GM18526 (cell line): ENCODE measurements around the gene RARB.

Experiments
- POLR2A ChIP-seq: IDR thresholded peaks from 3 replicates; pipeline ENCODE4 v1.6.1; 2011; ENCODE audit not compliant: insufficient read length; ENCODE audit errors: extremely low read depth

The RARB gene

DNA sequence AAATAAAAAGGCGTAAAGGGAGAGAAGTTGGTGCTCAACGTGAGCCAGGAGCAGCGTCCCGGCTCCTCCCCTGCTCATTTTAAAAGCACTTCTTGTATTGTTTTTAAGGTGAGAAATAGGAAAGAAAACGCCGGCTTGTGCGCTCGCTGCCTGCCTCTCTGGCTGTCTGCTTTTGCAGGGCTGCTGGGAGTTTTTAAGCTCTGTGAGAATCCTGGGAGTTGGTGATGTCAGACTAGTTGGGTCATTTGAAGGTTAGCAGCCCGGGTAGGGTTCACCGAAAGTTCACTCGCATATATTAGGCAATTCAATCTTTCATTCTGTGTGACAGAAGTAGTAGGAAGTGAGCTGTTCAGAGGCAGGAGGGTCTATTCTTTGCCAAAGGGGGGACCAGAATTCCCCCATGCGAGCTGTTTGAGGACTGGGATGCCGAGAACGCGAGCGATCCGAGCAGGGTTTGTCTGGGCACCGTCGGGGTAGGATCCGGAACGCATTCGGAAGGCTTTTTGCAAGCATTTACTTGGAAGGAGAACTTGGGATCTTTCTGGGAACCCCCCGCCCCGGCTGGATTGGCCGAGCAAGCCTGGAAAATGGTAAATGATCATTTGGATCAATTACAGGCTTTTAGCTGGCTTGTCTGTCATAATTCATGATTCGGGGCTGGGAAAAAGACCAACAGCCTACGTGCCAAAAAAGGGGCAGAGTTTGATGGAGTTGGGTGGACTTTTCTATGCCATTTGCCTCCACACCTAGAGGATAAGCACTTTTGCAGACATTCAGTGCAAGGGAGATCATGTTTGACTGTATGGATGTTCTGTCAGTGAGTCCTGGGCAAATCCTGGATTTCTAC is at the start of gene RARB:
Gene RARB, plus strand, starts transcription at position 322 of the 847 bp plus-strand sequence. Its CDS starts 469 bp downstream, at position 791.
- TF ChIP-seq POLR2A: no peak

DNA sequence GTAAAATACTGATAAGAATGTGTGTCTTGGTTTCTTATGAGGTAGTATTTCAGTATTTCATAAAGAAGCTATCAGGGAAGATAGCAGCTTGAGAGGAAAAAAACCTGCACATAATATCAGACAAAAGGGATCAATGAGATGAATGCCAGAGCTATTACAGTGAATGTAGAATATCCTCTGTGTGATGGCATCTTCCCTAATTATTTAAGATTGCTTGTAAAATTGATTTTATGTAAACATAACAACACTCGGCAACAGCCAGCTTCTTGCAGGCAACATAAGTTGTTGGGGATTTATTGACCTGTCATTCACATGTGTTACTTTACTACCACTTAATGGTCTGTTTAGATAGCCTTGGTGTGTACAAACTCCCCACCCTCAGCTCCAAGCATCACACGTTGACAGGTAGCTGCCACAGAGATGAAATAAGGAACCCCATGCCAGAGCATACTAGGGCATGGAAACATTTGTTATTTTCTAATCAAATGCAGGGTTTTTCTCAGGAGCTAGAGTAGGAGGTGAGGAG is 49.2 kb upstream of the RARB start:
- no peak for TF ChIP-seq POLR2A

DNA sequence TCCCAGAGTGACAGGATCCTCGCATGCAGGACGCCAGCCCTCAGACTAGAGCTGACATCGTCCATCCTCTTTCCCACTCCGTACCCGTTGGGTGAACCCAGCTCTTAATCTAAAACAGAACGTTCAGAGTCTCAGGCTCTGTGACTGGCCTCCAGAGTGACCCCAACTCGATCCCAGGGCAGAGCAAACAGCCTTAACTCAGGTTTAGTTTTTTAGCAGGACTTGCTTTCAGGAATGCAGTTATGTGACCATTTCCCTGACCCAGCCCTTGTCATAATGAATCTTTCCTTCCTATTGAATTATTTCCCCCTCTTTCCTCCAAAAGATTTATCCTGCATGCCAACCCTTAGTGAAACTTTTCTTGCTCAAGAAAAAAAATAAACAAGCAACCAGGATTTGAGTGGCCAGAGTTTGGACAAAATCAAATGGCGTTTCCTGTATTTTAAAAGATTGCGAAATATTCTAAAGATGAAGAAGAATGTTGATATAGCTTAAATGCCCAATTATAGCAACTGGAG is 47.8 kb upstream of the RARB start:
- no peak for TF ChIP-seq POLR2A

DNA sequence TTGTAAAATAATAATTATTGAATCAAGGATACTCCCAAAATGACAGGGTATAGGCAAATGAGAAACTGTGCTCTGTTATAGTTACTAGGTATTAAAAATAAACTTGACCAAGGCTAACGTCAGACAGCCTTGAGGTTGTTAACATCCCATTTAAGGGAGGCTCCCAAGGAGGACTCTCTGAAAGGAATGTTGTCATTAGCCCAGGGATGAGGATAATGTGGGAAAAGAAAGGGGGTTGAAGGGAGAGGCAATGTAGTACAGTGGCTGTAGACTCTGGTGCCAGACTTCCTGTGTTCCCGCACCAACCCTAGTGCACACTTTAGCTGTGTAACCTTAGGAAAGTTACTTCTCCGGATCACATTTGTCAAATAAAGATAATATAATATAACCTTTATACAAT is 47.0 kb upstream of the RARB start:
- no peak for TF ChIP-seq POLR2A

DNA sequence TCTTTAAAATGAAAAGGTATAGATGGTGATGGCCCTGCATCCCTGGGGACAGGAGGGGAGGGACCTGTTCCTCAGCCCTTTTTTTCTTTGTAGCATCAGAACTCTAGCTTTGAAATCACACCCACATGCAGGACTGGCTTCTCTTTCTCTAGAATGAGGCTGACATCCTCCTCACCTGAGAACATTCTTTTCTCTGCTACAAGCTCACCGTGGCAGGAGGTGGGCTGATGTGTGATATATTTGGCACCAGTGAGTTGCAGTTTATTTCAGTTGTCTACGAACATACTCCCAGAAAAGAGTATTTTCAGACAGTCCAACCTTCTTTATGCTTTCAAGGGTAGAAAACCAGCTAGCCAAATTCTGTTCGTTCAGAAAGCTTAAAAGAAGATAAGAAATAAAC is 43.6 kb upstream of the RARB start:
- TF ChIP-seq POLR2A: no peak

DNA sequence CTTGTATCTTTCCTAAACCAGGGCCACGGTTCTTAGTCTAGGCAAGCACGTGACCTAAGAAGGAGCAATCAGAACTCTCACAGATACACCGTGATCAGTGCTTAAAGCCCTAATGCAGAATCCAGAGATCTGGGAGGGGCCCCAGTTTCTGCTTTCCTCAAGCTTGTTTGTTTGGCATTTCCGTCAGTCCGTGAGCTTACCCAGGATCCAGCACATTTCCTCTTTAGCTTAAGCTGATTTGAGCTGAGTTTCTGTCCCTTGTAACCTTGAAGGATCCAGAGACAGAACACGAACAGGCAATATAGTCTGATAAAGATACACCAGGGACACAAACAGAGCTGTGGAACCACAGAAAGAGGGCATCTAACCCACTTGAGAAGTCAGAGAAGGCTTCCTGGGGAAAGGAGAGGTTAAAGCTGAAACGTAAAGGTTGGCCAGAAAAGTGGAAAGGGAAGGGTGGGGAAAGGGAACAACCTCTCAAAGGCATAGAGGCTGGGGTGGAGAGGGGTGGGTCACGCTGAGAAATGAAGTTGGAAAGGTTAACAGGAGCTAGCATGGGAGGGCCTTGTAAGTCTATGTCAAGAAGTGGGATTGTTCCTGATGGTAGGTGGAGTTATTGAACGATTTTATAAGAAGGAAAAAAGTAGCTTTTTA is 42.1 kb upstream of the RARB start:
- TF ChIP-seq POLR2A: no peak

DNA sequence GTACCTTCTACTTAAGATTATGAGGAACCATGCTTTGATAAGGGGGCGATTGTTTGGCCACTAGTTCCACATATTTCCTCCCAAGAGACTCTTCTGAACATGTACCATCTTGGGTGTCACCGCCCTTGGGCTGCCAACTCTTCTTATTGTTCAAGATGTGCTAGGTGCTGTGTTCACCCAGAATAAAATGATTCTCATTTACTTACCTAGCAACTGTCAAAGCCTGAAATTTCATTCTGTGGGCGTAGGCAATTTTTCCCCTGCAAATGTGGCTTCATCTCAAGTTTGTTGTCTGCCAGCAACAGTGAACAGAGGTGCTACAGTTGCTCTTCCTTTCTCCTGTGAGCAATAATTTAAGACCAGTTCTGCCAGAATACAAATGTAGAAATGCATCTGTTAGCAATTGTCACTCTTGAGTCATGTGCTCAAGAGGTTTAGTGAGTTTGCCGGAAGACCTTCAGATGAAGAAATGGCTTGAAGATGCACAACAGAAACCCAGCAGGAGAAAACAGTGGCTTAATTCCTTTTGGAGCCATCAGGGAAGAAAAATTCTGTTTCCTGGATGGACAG is 41.3 kb upstream of the RARB start:
- TF ChIP-seq POLR2A: no peak

DNA sequence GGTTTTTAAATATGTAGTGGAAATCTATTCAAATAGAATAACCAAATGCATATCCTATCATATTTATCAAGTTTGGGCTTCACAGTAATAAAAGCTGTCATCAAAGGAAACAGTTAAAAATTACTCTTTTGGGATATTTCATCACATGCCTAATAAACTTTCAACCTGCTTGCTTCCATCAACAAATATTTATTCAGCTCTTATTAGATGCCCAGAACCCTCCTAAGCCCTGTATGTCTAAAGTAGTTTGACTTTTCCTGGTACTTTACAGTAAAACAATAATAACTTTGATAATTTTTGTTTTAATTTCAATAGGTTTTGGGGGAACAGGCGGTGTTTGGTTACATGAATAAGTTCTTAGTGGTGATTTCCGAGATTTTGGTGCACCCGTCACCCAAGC is 37.5 kb upstream of the RARB start:
- no peak for TF ChIP-seq POLR2A

DNA sequence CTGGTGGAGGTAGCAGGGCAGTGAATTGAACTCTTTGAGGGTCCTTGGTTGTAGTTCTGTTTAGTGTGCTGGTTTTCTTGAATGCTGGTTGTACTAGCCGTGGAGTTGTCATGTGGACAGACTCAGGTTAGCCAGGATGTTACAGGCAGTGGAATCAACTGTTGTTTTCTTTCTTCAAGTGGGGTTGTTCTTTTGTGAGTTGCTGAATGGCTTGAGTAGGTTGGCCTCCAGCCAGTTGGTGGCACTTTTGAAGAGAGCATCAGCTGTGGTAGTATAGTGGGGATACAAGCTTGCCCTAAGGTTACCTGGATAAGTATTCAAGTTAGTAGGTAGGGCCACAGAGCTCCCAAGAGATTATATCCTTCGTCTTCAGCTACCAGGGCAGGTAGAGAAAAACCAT is 31.8 kb upstream of the RARB start:
- TF ChIP-seq POLR2A: no peak

DNA sequence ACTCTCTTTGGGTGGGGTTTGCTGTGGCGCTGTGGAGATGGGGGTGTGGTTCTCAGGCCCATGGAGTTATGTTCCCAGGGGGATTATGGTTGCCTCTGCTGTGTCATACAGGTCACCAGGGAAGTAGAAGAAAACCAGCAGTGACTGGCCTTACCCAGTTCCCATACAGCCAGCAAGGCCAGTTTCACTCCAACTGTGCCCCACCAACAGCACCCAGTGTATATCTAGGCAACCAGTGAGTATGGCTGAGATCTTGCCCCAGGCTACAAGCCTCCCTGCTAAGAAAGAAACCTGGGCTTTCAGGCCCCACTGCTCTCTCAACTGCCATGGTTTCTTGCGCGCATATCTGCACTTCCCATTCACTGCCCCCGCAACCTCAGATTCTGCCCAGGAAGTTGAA is 31.4 kb upstream of the RARB start:
- TF ChIP-seq POLR2A: no peak

DNA sequence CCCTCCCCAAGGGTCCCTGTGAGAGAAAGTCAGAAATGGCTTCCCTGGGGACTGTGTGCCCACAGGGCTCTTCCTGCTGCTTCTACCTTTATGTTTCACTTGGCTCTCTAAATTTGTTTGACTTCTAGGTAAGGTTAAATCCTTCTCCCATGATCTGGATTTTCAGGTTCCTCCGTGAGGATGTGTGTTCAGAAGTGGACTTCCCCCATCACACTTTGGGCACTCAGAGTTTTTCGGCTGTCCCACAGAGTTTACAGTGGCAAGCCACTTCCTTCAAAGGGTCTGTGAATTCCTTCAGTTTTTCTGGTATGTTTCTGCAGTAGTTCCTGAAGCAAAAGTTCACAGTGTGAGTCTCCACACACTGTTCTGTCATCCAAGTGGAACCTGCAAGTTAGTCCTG is 30.9 kb upstream of the RARB start:
- no peak for TF ChIP-seq POLR2A

DNA sequence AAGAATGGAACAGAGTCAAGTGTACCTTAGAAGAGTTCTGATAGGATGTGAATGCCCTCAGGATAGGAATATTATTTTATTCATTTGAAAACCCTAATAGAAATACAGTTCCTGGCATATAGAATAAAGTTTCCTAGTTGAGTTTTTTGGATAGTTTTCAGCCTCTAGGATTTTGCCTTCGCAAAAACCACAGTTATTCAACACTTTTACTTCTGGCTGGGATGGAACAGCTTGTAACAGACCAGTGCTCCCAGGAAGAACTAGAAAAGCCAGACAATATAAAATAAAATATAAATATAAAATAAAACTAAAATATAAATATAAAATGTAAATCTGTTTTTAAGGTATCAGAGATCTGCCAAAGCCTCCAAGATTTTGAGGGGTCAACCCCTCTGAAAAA is 27.5 kb upstream of the RARB start:
- no peak for TF ChIP-seq POLR2A

DNA sequence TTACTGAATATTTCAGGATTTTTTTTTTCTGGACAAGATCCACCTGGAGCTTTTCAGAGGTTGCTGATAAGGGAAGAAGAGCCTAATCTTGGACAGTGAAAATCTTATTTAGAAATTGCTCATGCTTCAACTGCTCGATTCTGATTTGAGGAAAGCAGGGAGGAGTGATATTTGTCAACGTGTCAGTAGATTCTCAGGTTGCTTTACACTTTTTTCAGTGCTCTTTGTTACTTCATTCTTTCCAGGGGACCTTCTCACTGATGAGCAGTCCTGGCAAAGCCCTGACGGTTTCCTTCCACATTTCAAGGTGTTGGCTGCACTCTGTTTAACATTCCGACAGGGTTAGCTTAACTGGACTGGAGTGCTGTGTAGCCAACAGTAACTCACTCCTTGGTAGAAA is 24.1 kb upstream of the RARB start:
- no peak for TF ChIP-seq POLR2A

DNA sequence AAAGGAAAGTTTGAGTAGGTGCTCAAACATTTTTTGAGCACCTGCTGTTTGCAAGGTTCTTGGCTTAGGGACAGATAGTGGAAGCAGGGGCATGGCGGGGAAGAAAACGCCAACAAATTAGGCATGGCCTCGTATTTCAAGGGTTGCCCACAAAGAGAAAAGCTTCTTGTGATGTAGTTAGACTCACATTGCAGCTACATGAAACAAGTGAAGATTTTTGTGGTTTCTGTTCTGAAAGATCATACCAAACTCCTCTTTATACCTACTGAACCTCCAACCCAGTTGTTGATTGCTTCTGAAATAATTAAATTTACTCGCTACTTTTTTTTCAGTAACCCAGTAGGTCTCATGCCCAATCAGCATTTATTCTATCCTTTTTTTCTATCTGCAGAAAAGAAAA is 23.5 kb upstream of the RARB start:
- TF ChIP-seq POLR2A: no peak

DNA sequence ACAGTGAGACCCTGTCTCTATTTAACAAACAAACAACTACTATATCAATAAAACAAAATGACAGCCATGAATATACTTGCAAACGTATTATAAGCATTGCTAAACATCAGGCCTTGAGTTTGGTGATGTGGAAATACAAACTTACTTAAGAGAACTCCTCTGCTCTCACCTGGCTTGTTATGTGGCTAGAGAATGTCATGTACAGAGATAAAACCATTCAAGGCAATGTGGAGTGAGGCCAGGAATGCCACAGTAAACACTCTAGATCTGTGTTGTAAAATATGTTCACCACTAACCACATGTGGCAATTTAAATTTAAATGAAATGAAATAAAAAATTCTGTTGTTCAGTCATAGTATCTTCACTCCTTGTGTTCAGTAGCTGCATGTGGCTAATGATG is 22.7 kb upstream of the RARB start:
- no peak for TF ChIP-seq POLR2A

DNA sequence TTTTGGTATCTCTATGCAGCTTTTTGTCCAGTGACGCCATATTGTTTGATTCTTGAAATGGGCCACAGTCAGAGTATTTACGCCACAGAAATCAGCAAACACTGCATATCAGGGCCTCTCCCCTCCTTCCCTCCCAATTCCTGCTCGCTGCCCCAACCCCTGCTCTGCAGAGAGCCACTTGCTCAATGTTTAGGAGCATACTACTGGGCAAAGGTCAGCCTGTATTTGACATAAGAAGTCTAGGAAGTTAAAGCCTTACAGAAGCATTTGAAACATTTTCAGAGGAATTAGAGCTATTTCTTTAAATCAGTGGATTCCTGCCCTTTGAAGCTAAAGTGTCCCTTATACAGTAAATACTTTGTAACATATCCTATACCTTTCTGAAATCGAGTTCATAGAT is 17.4 kb upstream of the RARB start:
- no peak for TF ChIP-seq POLR2A

DNA sequence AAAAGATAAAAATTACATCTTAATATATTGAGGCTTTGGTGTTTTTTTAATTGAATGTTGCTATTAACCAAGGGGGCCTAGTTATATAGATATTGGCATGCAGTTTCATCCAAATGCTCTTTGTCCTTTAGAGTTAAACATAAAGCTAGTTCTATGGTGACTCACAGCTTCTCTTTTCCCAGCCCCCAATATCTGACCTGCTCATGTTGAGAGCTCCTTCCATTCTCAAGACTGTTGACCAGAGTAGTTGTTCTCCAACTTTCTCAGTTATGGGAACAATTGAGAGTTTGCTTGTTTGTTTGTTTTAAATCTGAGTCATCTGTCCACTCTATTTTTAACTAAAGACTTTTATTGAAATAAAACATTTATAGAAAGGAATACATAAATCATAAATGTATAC is 15.8 kb upstream of the RARB start:
- no peak for TF ChIP-seq POLR2A

DNA sequence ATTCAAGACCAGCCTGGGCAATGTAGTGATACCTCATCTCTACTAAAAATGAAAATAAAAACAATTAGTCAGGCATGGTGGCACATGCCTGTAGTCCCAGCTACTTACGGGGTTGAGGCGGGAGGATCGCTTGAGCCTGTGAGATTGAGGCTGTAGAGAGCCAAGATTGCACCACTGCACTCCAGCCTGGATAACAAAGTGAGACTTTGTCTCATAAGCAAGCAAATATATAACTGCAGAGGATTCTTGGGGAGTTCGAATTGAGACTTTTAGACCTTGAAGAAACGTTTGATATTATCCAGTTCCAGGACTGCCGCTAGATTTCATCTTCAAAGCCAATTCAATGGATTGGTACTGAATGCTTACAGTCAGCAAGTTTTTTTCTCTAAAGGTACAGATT is 11.9 kb upstream of the RARB start:
- TF ChIP-seq POLR2A: no peak
